CD4-positive, alpha-beta T cell treated with Interleukin-12 subunit alpha and Interleukin-12 subunit beta, for 1 hour (primary cell): Measurements from ENCODE around the gene MS4A2.
"Not testable (repeated sequence)": the region's sequence is repeated elsewhere in the genome, so short reads cannot be mapped to it uniquely, and the experiment has no call there.

ENCODE experiments used
- DNase-seq: peaks from one replicate; pipeline ENCODE4 v3.0.0-alpha.2; 2020

The MS4A2 gene

GRCh38 chr11:60088364-60088763, at the start of gene MS4A2:
TSS of gene MS4A2 (plus strand) at chr11:60088664. CDS start at chr11:60088766, 102 bp downstream.
- DNase-seq: no peak

- DNase-seq: no peak
Observed at GRCh38 chr11:60040109-60040508, 48.4 kb upstream of the MS4A2 start, which contains the start of gene OOSP2. TSS of gene OOSP2 (plus strand) at chr11:60040409. CDS start at chr11:60040460, 51 bp downstream.

- not testable (repeated sequence) for DNase-seq
Observed at GRCh38 chr11:60050422-60050821, 38.0 kb upstream of the MS4A2 start.

GRCh38 chr11:60050839-60051238, 37.6 kb upstream of the MS4A2 start:
- not testable (repeated sequence) for DNase-seq

GRCh38 chr11:60056349-60056969, 32.0 kb upstream of the MS4A2 start, which contains the start of gene MS4A3:
TSS of gene MS4A3 (plus strand) at chr11:60056665. CDS start at chr11:60061161, 4,496 bp downstream.
- no peak for DNase-seq

- DNase-seq: no peak
Observed at GRCh38 chr11:60059052-60059451, 29.4 kb upstream of the MS4A2 start.

- no peak for DNase-seq
Observed at GRCh38 chr11:60059521-60060240, 28.8 kb upstream of the MS4A2 start.

- DNase-seq: no peak
Observed at GRCh38 chr11:60064111-60064510, 24.4 kb upstream of the MS4A2 start.

GRCh38 chr11:60065801-60066200, 22.7 kb upstream of the MS4A2 start:
- DNase-seq: no peak

GRCh38 chr11:60069450-60069849, 19.0 kb upstream of the MS4A2 start:
- no peak for DNase-seq

- DNase-seq: not testable (repeated sequence)
Observed at GRCh38 chr11:60071644-60072043, 16.8 kb upstream of the MS4A2 start.

GRCh38 chr11:60077216-60077817, 11.1 kb upstream of the MS4A2 start:
- DNase-seq: no peak

- DNase-seq: no peak
Observed at GRCh38 chr11:60077981-60078380, 10.5 kb upstream of the MS4A2 start.

- DNase-seq: no peak
Observed at GRCh38 chr11:60078745-60079144, 9.7 kb upstream of the MS4A2 start.

GRCh38 chr11:60080535-60080934, 7.9 kb upstream of the MS4A2 start:
- no peak for DNase-seq

- no peak for DNase-seq
Observed at GRCh38 chr11:60084631-60085273, 3.7 kb upstream of the MS4A2 start.

GRCh38 chr11:60085909-60086308, 2.6 kb upstream of the MS4A2 start:
- DNase-seq: no peak

- DNase-seq: no peak
Observed at GRCh38 chr11:60087239-60087638, 1.2 kb upstream of the MS4A2 start.

GRCh38 chr11:60095477-60096120, 7.1 kb downstream of the MS4A2 start:
- no peak for DNase-seq

- no peak for DNase-seq
Observed at GRCh38 chr11:60097189-60097588, 8.7 kb downstream of the MS4A2 start.

- no peak for DNase-seq
Observed at GRCh38 chr11:60098508-60098907, 10.0 kb downstream of the MS4A2 start.

- no peak for DNase-seq
Observed at GRCh38 chr11:60100516-60100915, 12.1 kb downstream of the MS4A2 start.

- not testable (repeated sequence) for DNase-seq
Observed at GRCh38 chr11:60101368-60101767, 12.9 kb downstream of the MS4A2 start.
